ENCODE measurements around the gene MYH7B.

DNA sequence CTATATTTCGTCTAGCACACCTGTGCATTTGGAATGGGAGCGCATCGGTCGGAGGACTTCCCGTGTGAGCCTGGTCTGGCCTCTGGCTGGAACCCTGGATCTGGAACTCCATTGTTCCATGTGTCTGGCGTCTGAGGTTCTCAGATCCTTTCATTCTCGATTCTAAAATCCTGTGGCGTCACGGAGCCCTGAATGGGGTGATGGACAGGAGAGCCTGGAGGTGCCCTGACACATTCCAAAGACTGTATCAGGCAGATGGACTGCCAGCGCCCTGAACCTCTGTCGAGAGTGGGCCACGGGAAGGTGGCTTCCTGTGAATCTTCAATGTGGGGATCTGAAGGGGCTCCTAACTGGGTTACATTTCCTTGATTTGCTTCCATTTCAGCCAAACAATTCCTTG lies 20.6 kb downstream of the MYH7B start:
- TF ChIP-seq JUN (CRISPR knock-in tag; IDR thresholded peaks at IDR 0.05) = no peak
- TF ChIP-seq, protein P1, sequence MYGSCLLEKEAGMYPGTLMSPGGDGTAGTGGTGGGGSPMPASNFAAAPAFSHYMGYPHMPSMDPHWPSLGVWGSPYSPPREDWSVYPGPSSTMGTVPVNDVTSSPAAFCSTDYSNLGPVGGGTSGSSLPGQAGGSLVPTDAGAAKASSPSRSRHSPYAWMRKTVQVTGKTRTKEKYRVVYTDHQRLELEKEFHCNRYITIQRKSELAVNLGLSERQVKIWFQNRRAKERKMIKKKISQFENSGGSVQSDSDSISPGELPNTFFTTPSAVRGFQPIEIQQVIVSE (CRISPR knock-in tag; IDR thresholded peaks at IDR 0.05; ENCODE audit: borderline replicate concordance) = no peak

Measured in WTC11 (cell line).